ENCODE results near the gene EXT2.

DNA sequence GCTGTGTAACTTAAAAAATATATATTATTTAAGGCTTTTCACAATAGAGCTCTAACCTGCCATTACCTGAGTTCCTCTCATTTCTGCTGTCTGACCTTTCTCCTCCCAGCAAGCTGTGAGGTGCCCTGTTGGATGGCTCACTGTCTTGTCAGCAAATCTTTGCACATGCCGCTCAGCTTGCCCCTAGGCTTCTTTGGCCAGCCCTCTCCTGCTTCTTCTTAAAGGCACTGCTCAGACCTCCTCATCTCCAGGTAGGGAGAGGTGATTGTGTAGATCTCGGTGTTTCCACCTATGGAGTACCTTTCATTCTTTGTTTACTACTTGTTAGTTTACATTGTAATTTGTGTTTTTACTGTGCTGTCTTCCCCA lies 96.5 kb downstream of the EXT2 start:
- TF ChIP-seq, protein P1, sequence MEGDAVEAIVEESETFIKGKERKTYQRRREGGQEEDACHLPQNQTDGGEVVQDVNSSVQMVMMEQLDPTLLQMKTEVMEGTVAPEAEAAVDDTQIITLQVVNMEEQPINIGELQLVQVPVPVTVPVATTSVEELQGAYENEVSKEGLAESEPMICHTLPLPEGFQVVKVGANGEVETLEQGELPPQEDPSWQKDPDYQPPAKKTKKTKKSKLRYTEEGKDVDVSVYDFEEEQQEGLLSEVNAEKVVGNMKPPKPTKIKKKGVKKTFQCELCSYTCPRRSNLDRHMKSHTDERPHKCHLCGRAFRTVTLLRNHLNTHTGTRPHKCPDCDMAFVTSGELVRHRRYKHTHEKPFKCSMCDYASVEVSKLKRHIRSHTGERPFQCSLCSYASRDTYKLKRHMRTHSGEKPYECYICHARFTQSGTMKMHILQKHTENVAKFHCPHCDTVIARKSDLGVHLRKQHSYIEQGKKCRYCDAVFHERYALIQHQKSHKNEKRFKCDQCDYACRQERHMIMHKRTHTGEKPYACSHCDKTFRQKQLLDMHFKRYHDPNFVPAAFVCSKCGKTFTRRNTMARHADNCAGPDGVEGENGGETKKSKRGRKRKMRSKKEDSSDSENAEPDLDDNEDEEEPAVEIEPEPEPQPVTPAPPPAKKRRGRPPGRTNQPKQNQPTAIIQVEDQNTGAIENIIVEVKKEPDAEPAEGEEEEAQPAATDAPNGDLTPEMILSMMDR (IDR thresholded peaks at IDR 0.05; ENCODE audit: insufficient read depth, low read depth, low read length) = no peak
- TF ChIP-seq EZH2 (IDR thresholded peaks at IDR 0.05; ENCODE audit: insufficient read depth, low read length) = no peak

Data from astrocyte (in vitro differentiated cells and primary cell).